NCI-H1417 (cell line): Measurements from ENCODE around the gene SPOCK1.

Experiments
- DNase-seq, 3 experiments: peaks; one replicate each; lab custom pipeline; 2025; lab: John Stamatoyannopoulos, UW

SPOCK1 gene

GRCh38 chr5:137073189-137073588 lies 425.9 kb downstream of the SPOCK1 start:
- DNase-seq = no peak

- peak in 1 of 3 experiments; percentile 35 for DNase-seq
These were observed 426.6 kb downstream of the SPOCK1 start for GRCh38 chr5:137072361-137073115.

DNA sequence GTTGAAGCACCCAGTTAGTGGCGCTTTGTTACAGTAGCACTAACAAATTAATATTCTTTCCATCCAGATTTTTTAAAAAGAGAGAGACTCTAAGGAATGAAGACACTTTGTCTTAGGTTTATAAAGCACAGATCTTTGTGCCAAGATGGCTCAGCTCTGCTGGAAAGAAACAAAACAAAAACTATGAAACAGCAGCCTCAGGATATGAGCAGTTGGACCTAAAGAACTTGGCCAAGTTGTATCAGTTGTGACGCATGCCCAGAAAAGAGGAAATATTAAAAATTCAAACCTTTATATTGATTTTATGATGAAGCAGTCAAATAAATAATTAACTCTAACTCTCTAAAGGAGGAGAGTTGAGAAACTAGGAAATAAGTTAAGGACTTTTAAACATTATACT lies 427.2 kb downstream of the SPOCK1 start:
- DNase-seq = no peak

DNA sequence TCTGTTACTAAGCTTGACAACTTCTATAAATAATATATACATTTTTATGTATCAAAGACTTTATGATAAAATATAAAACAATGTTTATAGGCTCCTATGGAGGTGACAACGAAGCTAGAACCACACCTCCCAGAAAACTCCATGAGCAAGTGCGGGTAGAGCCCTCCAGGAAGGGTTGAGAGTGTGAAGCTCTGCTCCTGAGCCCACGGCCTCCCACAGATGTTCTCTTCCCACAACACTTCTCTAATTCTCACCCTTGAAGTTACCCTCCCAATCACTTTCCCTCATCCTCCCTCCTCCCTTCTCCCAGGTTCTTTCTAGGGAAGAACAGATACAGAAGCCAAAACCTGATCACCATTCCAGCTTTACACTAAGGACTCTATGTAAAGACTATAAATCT lies 427.6 kb downstream of the SPOCK1 start:
- DNase-seq = no peak

DNA sequence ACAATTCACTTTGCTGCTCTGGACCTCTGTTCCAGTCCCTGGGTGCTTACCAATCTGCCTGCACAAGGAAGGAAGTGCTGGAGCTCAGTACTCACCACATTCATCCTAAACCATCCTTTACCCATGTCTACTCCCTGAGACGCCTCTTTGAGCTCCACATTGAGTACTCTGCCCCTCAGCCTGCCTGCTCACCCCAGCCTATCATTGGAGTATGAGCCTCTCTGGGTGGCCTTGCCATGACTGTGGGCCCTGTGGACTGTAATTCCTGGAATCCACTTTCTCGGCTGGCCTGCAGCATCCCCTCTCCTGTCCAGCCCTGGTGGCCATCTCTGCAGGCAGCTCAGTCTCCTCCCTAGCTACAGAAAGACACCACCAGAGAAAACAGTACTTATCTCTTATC lies 428.6 kb downstream of the SPOCK1 start:
- DNase-seq = no peak

- DNase-seq = no peak
These were observed 429.8 kb downstream of the SPOCK1 start for GRCh38 chr5:137069358-137069757.

- no peak for DNase-seq
These were observed 437.7 kb downstream of the SPOCK1 start for GRCh38 chr5:137061382-137061781.

GRCh38 chr5:137058089-137058488 lies 441.0 kb downstream of the SPOCK1 start:
- DNase-seq = no peak

GRCh38 chr5:137056676-137057075 lies 442.4 kb downstream of the SPOCK1 start:
- no peak for DNase-seq

GRCh38 chr5:137055271-137055872 lies 443.8 kb downstream of the SPOCK1 start:
- no peak for DNase-seq

DNA sequence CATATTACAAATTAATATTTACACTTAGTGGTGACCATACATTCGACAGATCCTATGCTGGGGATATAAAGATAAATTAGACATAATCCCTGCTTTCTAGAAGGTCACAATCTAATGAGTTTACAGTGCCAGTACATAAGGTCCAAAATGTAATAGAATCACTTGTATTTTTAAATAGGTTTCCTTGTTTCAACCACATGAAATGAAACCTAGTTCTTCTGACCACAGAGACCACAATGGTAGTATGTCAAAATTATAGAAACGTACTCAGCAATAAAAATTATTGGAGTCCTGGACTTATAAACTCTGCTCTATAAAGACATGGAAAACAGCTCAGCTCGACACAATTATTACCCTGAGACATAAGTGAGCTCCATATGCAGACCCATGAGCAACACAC lies 444.3 kb downstream of the SPOCK1 start:
- no peak for DNase-seq

DNA sequence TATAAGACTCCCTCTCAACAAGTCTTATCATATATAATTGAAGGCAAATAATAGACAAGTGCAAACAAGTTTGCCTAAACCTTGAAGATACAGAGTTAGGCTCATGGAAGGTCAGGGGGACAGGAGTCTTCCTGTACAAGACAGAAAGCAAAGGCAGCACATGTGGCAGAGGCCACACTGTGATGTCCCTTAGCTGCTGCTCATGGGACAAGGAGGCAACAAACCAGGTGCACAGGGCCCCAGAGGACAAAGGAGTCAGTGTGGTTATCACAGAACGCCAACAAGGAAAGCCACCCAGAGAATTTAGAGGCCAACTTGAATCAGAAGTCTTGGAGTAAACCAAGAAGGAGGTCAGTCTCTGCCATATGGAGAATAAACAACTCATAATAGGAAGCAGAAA lies 444.8 kb downstream of the SPOCK1 start:
- DNase-seq = no peak

- DNase-seq = peak in 2 of 3 experiments; percentile 2 to 4
These were observed 448.0 kb downstream of the SPOCK1 start for GRCh38 chr5:137051161-137051560.

DNA sequence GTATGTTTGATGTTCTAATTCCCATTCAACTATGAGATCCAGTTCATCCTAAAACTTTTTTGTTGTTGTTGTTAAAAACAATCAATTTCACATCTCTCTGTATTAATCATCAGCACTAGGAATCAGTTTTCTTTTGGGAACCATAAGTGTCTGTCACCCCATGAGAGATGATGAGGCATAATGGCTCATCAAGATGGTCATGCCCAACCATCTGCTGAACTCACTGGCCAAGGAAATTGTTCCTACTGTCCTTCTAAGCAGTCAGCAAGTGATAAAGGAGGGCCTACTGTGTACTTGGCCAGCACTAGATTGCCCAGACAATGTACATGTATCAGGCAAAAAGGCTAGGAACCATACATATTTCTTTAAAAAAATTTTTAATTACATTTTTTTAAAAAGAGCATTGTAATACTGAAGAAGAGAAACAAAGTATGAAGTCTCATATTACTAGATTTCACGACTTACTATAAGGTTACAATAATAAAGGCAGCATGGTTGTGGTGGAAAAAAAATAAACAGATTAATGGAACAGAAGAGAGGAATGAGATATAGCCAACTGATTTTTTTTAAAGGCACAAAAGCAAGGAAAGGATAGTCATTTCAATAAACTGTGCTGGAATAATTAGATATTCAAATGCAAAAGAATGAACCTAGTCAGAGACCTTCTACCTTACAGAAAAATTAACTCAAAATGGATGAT lies 458.3 kb downstream of the SPOCK1 start:
- no peak for DNase-seq

DNA sequence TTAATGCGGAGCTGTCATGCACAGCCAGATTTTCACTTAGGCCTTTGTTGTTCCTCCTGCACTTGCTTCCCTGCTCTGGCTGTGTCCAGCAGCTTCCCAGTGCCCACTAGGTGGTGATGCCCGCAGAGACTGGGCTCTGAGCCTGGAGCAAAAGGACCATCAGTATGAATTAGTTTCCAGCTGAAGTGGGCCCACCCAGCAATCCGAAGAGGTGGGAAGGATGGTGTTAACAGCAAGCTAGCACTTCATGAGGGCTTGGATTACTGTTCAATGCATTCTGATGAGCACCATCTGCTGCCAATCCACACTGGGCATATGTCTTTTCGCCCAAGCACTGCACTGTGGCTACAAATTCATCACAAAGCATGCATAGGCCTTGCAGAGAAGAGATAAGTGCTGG lies 459.1 kb downstream of the SPOCK1 start:
- no peak for DNase-seq

DNA sequence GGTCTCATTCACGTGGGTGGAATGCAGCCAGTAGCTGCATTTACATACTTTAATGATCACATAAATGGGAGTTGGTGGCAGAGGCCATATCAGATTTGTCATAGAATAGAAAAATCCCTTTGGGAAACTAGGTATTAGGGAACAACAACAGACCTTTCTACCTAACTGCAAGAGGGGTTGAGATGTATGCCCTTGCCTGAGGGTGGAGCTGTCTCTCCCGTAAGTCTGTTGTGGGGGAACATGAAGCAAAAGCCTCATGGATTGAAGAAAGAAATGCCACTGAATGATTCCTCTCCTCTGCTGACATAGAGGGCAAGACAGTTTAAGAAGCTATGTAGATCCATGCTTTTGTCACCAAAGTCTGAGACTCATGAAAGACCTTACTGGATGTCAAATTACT lies 461.3 kb downstream of the SPOCK1 start:
- no peak for DNase-seq

- DNase-seq = peak; percentile 59 to 93 (median 85)
These were observed 462.5 kb downstream of the SPOCK1 start for GRCh38 chr5:137036640-137037039.

DNA sequence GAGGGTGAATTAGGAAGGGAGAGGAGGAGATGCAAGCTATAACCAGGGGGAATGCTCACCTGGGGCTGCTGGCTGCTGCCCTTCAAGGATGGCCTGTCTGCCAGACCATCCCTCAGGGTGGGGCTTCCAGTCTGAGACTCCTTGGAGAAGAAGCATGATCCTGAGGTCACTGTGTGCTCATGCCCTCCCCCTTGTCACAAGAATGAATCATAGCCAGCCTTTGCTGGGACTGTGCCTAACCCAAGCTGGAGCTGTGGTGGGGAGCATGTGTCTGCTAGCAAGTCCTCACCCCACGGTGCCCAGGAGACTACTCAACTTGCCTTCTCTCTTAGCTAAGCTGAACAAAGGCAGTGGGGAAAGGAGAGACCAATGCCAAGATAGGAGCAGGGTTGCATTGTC lies 463.6 kb downstream of the SPOCK1 start:
- DNase-seq = no peak

- peak in 1 of 3 experiments; percentile 7 for DNase-seq
These were observed 464.2 kb downstream of the SPOCK1 start for GRCh38 chr5:137034764-137035479.

DNA sequence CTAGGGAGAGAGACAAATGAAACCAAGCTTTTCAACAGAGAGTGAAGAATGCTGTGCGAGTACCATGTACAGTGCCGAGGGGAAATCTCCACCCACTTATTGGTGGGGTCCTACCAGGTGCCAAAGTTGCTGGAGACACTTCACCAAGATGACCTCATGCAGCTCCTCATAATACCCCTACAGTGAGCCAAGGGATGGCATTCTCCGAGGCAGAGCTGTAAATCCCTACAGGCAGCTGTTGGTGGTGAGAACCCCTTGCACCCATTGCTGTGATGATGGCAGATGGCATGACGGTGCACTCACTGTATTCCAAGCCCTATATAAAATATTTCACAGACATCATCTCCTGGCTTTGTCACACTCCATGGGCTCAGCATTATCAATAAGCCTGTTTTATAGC lies 464.9 kb downstream of the SPOCK1 start:
- no peak for DNase-seq

DNA sequence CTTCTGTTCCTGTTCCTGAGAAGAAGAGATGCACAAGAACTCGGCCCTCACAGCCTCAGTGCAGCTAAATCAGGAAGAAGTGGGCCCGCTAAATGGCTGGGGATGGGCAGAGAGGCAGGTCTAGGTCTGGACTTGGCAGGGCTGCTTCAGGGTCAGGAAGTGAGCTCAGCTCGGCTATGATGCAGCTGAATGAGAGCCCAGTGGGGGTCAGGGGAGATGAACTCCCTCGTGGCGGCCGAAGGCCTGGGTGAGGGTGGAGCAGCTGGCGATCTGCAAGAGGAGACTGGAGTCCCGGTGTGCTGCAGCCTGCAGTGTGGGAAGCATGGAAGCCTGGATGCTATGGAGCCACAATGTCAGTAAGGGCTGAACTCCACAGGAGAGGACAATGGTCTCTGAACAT lies 466.2 kb downstream of the SPOCK1 start:
- DNase-seq = no peak

DNA sequence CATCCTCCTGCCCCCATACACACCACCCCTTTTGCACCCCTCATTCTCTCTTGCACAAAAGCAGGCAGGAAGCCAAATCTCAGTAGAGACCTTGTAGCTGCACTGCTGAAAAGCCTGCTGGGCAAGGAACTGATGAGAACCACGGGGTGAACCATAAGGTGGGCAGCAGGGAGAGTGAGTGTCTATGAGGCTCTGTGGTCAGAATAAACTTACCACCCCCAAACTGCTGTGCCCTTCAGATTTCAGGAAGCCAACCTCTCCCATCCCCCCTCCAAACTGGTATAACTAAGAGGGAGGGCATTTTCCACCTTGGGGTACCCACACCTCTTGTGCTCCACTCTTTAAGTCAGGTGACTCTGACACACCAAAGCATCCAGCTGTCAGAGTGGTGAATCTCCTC lies 471.4 kb downstream of the SPOCK1 start:
- no peak for DNase-seq

DNA sequence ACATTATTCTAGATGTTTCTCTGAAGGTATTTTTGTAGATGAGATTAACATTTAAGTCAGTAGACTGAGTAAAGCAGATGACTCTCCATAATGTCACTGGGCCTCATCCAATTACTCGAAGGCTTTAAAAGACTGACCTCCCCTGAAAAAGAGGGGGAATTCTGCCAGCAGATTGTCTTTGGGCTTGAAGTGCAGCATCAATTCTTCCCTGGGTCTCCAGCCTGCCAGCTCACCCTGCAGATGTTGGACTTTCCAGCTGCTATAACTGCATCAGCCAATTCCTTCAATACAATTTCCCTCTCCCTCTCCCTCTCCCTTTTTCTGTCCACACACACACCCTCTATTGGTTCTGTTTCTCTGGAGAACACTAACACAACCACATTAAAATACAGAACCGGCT lies 472.8 kb downstream of the SPOCK1 start:
- no peak for DNase-seq
